ENCODE data around the gene AHR. TPM values are rescaled to one million over a fixed set of nuclear protein-coding genes. Genes with fewer than 3 reads are reported as not detected.

Gene AHR
- total and polyA plus RNA-seq, 4 donors, result 22.8 to 413 (median 67.5) TPM

- Histone ChIP-seq H3K4me1 (ENCODE audit: control insufficient read depth in 5 of 5, insufficient read depth in 5 of 5, low read length in 5 of 5) (peaks cover 0 to 8% (median 0%) of the 10 kb centered on the region in 5 donors), H3K9ac (ENCODE audit: insufficient read depth in 1 of 2, low read length in 2 of 2) (no peak overlapping the region), H3K27me3 (ENCODE audit: control insufficient read depth in 3 of 3, insufficient read depth in 3 of 3, low read length in 2 of 3) (no peaks in the 10 kb centered on the region), H3K27ac (ENCODE audit: low read depth in 1 of 2, low read length in 1 of 2) (no peak overlapping the region), H3K4me3 (no peak overlapping the region), H3K9me3 (ENCODE audit: control insufficient read depth in 4 of 4, insufficient read depth in 3 of 4, low read length in 3 of 4) (no peaks in the 10 kb centered on the region), H3K36me3 (ENCODE audit: control insufficient read depth in 4 of 4, insufficient read depth in 4 of 4, low read length in 4 of 4) (peaks cover 0 to 8% (median under 1%) of the 10 kb centered on the region in 4 donors)
- DNase-seq, result no peak
- TF ChIP-seq CTCF (IDR thresholded peaks at IDR 0.05; ENCODE audit: control extremely low read depth, extremely low read depth), result no peak
- ATAC-seq (ENCODE audit: insufficient read depth, low FRiP score), result no peak
These were observed 31.0 kb downstream of the AHR start for GRCh38 chr7:17329440-17329839.

- Histone ChIP-seq H3K27ac (ENCODE audit: low read depth in 1 of 2, low read length in 1 of 2) (no peak overlapping the region), H3K27me3 (ENCODE audit: control insufficient read depth in 3 of 3, insufficient read depth in 3 of 3, low read length in 2 of 3) (no peaks in the 10 kb centered on the region), H3K4me3 (no peak overlapping the region), H3K9me3 (ENCODE audit: control insufficient read depth in 4 of 4, insufficient read depth in 3 of 4, low read length in 3 of 4) (no peaks in the 10 kb centered on the region), H3K9ac (ENCODE audit: insufficient read depth in 1 of 2, low read length in 2 of 2) (no peak overlapping the region), H3K36me3 (ENCODE audit: control insufficient read depth in 4 of 4, insufficient read depth in 4 of 4, low read length in 4 of 4) (peaks cover 0 to 10% (median 3%) of the 10 kb centered on the region in 4 donors), H3K4me1 (ENCODE audit: control insufficient read depth in 5 of 5, insufficient read depth in 5 of 5, low read length in 5 of 5) (peaks cover 0 to 3% (median 0%) of the 10 kb centered on the region in 5 donors)
- DNase-seq, result no peak
- ATAC-seq (ENCODE audit: insufficient read depth, low FRiP score), result no peak
- 89 to 94% methylated on average over 2 of the region's 2 CpGs for WGBS, 2 donors
- TF ChIP-seq CTCF (IDR thresholded peaks at IDR 0.05; ENCODE audit: control extremely low read depth, extremely low read depth), result no peak
These were observed 33.5 kb downstream of the AHR start for GRCh38 chr7:17331891-17332501.

- Histone ChIP-seq H3K27ac (ENCODE audit: low read depth in 1 of 2, low read length in 1 of 2) (no peak overlapping the region), H3K27me3 (ENCODE audit: control insufficient read depth in 3 of 3, insufficient read depth in 3 of 3, low read length in 2 of 3) (no peaks in the 10 kb centered on the region), H3K4me3 (no peak overlapping the region), H3K9ac (ENCODE audit: insufficient read depth in 1 of 2, low read length in 2 of 2) (no peak overlapping the region), H3K9me3 (ENCODE audit: control insufficient read depth in 4 of 4, insufficient read depth in 3 of 4, low read length in 3 of 4) (no peaks in the 10 kb centered on the region), H3K4me1 (ENCODE audit: control insufficient read depth in 5 of 5, insufficient read depth in 5 of 5, low read length in 5 of 5) (peaks cover 0 to 3% (median 0%) of the 10 kb centered on the region in 5 donors), H3K36me3 (ENCODE audit: control insufficient read depth in 4 of 4, insufficient read depth in 4 of 4, low read length in 4 of 4) (peaks cover 0 to 10% (median 3%) of the 10 kb centered on the region in 4 donors)
- ATAC-seq (ENCODE audit: insufficient read depth, low FRiP score) (no peak), DNase-seq (no peak)
- no peak for TF ChIP-seq CTCF (IDR thresholded peaks at IDR 0.05; ENCODE audit: control extremely low read depth, extremely low read depth)
These were observed 34.8 kb downstream of the AHR start for GRCh38 chr7:17333221-17333620.

GRCh38 chr7:17336168-17336567, 37.7 kb downstream of the AHR start:
- no peak for ATAC-seq (ENCODE audit: insufficient read depth, low FRiP score)
- H3K27ac ChIP-seq (ENCODE audit: low read depth in 1 of 2, low read length in 1 of 2), result no peak overlapping the region
- 83 to 85% methylated on average over 4 of the region's 4 CpGs for WGBS, 2 donors
- H3K4me1 ChIP-seq (ENCODE audit: control insufficient read depth in 5 of 5, insufficient read depth in 5 of 5, low read length in 5 of 5), result peaks cover 0 to 11% (median 2%) of the 10 kb centered on the region in 5 donors
- no peak overlapping the region for H3K9ac ChIP-seq (ENCODE audit: insufficient read depth in 1 of 2, low read length in 2 of 2)
- DNase-seq, result no peak
- H3K36me3 ChIP-seq (ENCODE audit: control insufficient read depth in 4 of 4, insufficient read depth in 4 of 4, low read length in 4 of 4), result peaks cover 7 to 15% (median 10%) of the 10 kb centered on the region in 4 donors
- H3K4me3 ChIP-seq, result no peak overlapping the region
- no peak for TF ChIP-seq CTCF (IDR thresholded peaks at IDR 0.05; ENCODE audit: control extremely low read depth, extremely low read depth)
- H3K27me3 ChIP-seq (ENCODE audit: control insufficient read depth in 3 of 3, insufficient read depth in 3 of 3, low read length in 2 of 3), result no peaks in the 10 kb centered on the region
- no peaks in the 10 kb centered on the region for H3K9me3 ChIP-seq (ENCODE audit: control insufficient read depth in 4 of 4, insufficient read depth in 3 of 4, low read length in 3 of 4)

All from lung (tissue), 12 donors.